Adrenal gland (tissue), 12 donors: Measurements from ENCODE around the gene PCSK6. TPM values are rescaled to one million over a fixed set of nuclear protein-coding genes. Genes with fewer than 3 reads are reported as not detected.

Experiments
- DNase-seq, 7 donors: peaks; one replicate each; pipeline ENCODE4 v3.0.0-alpha.2; 2019 to 2020
- H3K27ac ChIP-seq, 5 donors: fragments of 200-600 bp; sonication (generic) in 4 of 5; 1 replicate in 3 of 5; 2 replicates in 2 of 5; pipeline versions ENCODE4 v1.5.1 to v1.8.0; 2016 to 2020; ENCODE audit warnings: mild to moderate bottlenecking in 1 of 5
- H3K27me3 ChIP-seq: fragments of 200-600 bp; 2 replicates; pipeline ENCODE4 v1.8.0; 2021
- H3K36me3 ChIP-seq, 2 donors: fragments of 200-600 bp; replicated peaks in 1 of 2; 1 replicate in 1 of 2; 2 replicates in 1 of 2; pipeline versions ENCODE4 v1.5.1 to v1.8.0; 2018 to 2022
- H3K4me1 ChIP-seq, 2 donors: fragments of 200-600 bp; replicated peaks in 1 of 2; 1 replicate in 1 of 2; 2 replicates in 1 of 2; pipeline versions ENCODE4 v1.5.1 to v1.8.0; 2018 to 2021
- H3K4me3 ChIP-seq, 4 donors: fragments of 200-600 bp; sonication (generic) in 3 of 4; one replicate each; pipeline ENCODE4 v1.5.1; 2016 to 2018
- H3K9me3 ChIP-seq, 3 donors: fragments of 200-600 bp; sonication (generic) in 1 of 3; replicated peaks in 1 of 3; 1 replicate in 2 of 3; 2 replicates in 1 of 3; pipeline versions ENCODE4 v1.5.1 to v1.8.0; 2016 to 2021
- POLR2A ChIP-seq, 2 donors: fragments of 450-650 bp; IDR thresholded peaks; one replicate each; pipeline ENCODE4 v1.6.1; 2017; ENCODE audit warnings: antibody characterized with exemption in 2 of 2, mild to moderate bottlenecking in 2 of 2, moderate library complexity in 1 of 2
- WGBS, 4 donors: extraction: QIAGEN DNeasy Blood & Tissue Kit in 2 of 4; methylation state at CpG; one replicate each; pipeline versions ENCODE4 v1.1.5 to v1.1.7; 2013 to 2017; 5-methylcytosine and 5-hydroxymethylcytosine counted together
- intact Hi-C, 2 donors: fragments of 100-400 bp; cut with DNase I; formaldehyde crosslinking; loops; one replicate each; pipeline versions ENCODE4 v1.14.1 to v1.15.0; 2022 to 2023
- polyA plus RNA-seq, 3 donors: library from polyadenylated mRNA; stranded (reverse); fragments of 200-250 nt in 2 of 3; fragments of 350-450 nt in 1 of 3; fragmentation: Illumina TruSeq in 1 of 3; extraction: RNeasy Lipid Tissue Mini Kit (QIAGEN cat#74804) in 1 of 3; gene quantifications; one replicate each; pipeline ENCODE4 v1.2.3, GENCODE V29; 2013 to 2014
- total RNA-seq, 9 donors: library from RNA; depleted of rRNA in 4 of 9; stranded (reverse); fragments of >200 nt in 4 of 9; fragments of 120-200 nt in 1 of 9; fragmentation: NEBNext Ultra II Directional in 1 of 9; extraction: Animal tissue kit (Norgen Biotek cat#: 25700) in 1 of 9; gene quantifications; one replicate each; pipeline versions ENCODE4 v1.1.0 to v1.2.4, GENCODE V29; 2013 to 2023
- TF ChIP-seq, protein P1 (sequence below), 6 experiments: fragments of 450-650 bp in 4 of 6; fragments of 200-600 bp in 2 of 6; sonication (generic) in 1 of 6; IDR thresholded peaks; 1 replicate in 5 of 6; 2 replicates in 1 of 6; pipeline versions ENCODE4 v1.5.1 to v1.8.0; 2016 to 2021; ENCODE audit warnings: antibody characterized with exemption in 6 of 6, mild to moderate bottlenecking in 2 of 6, moderate library complexity in 1 of 6
- donor health status: healthy with polysubstance abuse.
- donor health status: Bipolar disorder and iron deficiency.
- donor health status: DM: yes; HTN: yes; CAD: no.
- donor health status: DM: no; HTN: no; CAD: no.
- donor health status: DM: no; HTN: no; CAD: no.
- donor health status: DM: yes; HTN: yes; CAD: no.

PCSK6 gene
- total and polyA plus RNA-seq, 12 donors = 0.88 to 53.0 (median 5.6) TPM

DNA sequence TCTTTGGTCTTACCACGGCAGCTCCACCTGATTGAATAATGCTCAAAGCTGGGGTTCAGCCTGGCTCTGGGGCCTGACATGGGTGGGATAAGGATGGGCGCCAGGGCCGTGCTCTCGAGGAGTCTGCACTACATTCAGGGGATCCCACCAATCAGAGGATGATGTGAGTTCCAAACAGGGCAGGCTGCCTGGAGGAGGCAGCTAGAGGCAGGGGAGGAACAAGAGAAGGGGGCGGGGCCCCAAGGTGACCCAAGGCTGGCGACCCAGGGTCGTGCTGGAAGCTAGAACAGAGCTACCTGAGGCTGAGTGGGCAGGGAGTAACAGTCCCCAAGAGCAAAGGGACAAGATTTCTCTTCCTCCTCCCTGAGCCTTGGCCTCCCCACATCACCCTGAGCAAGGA lies 56.1 kb downstream of the PCSK6 start:
- TF ChIP-seq POLR2A (IDR thresholded peaks at IDR 0.05) = no peak
- TF ChIP-seq, protein P1, sequence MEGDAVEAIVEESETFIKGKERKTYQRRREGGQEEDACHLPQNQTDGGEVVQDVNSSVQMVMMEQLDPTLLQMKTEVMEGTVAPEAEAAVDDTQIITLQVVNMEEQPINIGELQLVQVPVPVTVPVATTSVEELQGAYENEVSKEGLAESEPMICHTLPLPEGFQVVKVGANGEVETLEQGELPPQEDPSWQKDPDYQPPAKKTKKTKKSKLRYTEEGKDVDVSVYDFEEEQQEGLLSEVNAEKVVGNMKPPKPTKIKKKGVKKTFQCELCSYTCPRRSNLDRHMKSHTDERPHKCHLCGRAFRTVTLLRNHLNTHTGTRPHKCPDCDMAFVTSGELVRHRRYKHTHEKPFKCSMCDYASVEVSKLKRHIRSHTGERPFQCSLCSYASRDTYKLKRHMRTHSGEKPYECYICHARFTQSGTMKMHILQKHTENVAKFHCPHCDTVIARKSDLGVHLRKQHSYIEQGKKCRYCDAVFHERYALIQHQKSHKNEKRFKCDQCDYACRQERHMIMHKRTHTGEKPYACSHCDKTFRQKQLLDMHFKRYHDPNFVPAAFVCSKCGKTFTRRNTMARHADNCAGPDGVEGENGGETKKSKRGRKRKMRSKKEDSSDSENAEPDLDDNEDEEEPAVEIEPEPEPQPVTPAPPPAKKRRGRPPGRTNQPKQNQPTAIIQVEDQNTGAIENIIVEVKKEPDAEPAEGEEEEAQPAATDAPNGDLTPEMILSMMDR (IDR thresholded peaks at IDR 0.05) = no peak
- Histone ChIP-seq H3K27me3 (peaks cover 3% of the 10 kb centered on the region), H3K4me3 (no peak overlapping the region), H3K36me3 (no peaks in the 10 kb centered on the region), H3K27ac (no peak overlapping the region), H3K9me3 (no peaks in the 10 kb centered on the region), H3K4me1 (no peaks in the 10 kb centered on the region)
- WGBS, 4 donors = 76 to 86% (median 81%) methylated on average over 4 to 7 of the region's 7 CpGs
- intact Hi-C loops = loop anchor here in 1 of 2 donors (10.0 kb wide), 1 partner anchor 129 kb away; no protein-coding TSS in a partner anchor
- DNase-seq = no peak

DNA sequence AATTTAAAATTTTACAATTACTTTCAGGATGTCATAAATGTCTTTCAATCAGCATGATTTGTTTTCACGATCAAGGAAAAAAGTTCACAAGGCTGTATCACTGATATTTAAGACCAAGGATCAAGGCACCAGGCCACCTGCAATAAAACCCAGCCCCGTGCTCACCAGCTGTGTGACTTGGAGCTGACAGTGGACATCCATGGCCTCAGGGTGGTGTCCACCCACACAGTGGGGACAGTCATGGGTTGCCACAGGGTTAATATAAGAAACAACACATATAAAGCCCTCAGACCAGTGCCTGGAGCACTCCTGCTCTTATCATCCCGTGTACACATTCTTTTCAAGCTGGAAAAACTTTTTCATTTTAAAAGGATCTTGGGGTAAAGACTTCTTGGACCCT lies 56.5 kb downstream of the PCSK6 start:
- intact Hi-C loops = loop anchor here in 1 of 2 donors (10.0 kb wide), 1 partner anchor 128 kb away; no protein-coding TSS in a partner anchor
- H3K36me3 ChIP-seq = no peaks in the 10 kb centered on the region
- TF ChIP-seq, protein P1 (IDR thresholded peaks at IDR 0.05) = no peak
- TF ChIP-seq POLR2A (IDR thresholded peaks at IDR 0.05) = no peak
- peaks cover 3% of the 10 kb centered on the region for H3K27me3 ChIP-seq
- no peak overlapping the region for H3K27ac ChIP-seq
- no peak for DNase-seq
- WGBS, 4 donors = 77 to 83% (median 77%) methylated on average over 3 of the region's 3 CpGs
- no peaks in the 10 kb centered on the region for H3K4me1 ChIP-seq
- H3K9me3 ChIP-seq = no peaks in the 10 kb centered on the region
- no peak overlapping the region for H3K4me3 ChIP-seq

GRCh38 chr15:101431748-101432147 lies 57.8 kb downstream of the PCSK6 start:
- Histone ChIP-seq H3K36me3 (no peaks in the 10 kb centered on the region), H3K9me3 (no peaks in the 10 kb centered on the region), H3K4me1 (no peaks in the 10 kb centered on the region), H3K4me3 (no peak overlapping the region), H3K27ac (no peak overlapping the region), H3K27me3 (peaks cover 3% of the 10 kb centered on the region)
- TF ChIP-seq POLR2A (IDR thresholded peaks at IDR 0.05) = no peak
- DNase-seq = no peak
- 93 to 97% (median 95%) methylated on average over 6 of the region's 6 CpGs for WGBS, 4 donors
- intact Hi-C loops = loop anchor here in 1 of 2 donors (10.0 kb wide), 1 partner anchor 127 kb away; no protein-coding TSS in a partner anchor

DNA sequence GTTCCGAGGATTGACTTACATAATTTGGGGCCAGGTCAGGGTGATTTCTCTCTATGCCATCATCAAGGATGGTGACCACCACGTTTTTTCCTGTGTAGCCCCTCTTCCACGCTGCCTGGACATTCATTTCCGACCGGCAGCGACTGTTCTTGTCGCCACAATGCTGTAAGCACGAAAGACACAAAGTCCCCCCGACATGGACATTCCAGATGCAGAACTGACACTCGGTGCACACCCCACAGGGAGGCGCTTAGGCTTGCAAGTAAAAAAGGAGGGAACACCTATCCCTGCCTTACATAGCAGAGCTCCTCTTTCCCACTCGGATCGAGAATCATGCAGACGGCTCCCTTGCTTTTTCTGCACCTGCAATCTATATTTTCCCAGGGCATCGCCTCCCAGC lies 58.2 kb downstream of the PCSK6 start:
- Histone ChIP-seq H3K9me3 (no peaks in the 10 kb centered on the region), H3K27ac (no peak overlapping the region), H3K4me3 (no peak overlapping the region), H3K27me3 (peaks cover 3% of the 10 kb centered on the region), H3K4me1 (no peaks in the 10 kb centered on the region), H3K36me3 (no peaks in the 10 kb centered on the region)
- WGBS, 4 donors = 84 to 89% (median 88%) methylated on average over 9 to 15 of the region's 15 CpGs
- no peak for DNase-seq
- TF ChIP-seq POLR2A (IDR thresholded peaks at IDR 0.05) = no peak
- TF ChIP-seq, protein P1 (IDR thresholded peaks at IDR 0.05) = no peak
- intact Hi-C loops = loop anchor here in 1 of 2 donors (10.0 kb wide), 1 partner anchor 126 kb away; no protein-coding TSS in a partner anchor

- no peaks in the 10 kb centered on the region for H3K9me3 ChIP-seq
- no peaks in the 10 kb centered on the region for H3K4me1 ChIP-seq
- no peak for DNase-seq
- no peaks in the 10 kb centered on the region for H3K36me3 ChIP-seq
- H3K27ac ChIP-seq = no peak overlapping the region
- H3K27me3 ChIP-seq = no peaks in the 10 kb centered on the region
- TF ChIP-seq, protein P1 (IDR thresholded peaks at IDR 0.05) = no peak
- no peak for TF ChIP-seq POLR2A (IDR thresholded peaks at IDR 0.05)
- intact Hi-C loops = loop anchor here in 1 of 2 donors (10.0 kb wide), 1 partner anchor 125 kb away; no protein-coding TSS in a partner anchor
- WGBS, 4 donors = 88 to 99% (median 90%) methylated on average over 11 to 18 of the region's 18 CpGs
- no peak overlapping the region for H3K4me3 ChIP-seq
Measured at GRCh38 chr15:101429646-101430045, 59.9 kb downstream of the PCSK6 start.
